Activated T-cell treated with anti-CD3 and anti-CD28 coated beads, Interleukin-2, amount 50 U/mL, for 4 hours (primary cell): ENCODE results near the gene CNTN5. TPM values are rescaled to one million over a fixed set of nuclear protein-coding genes. Genes with fewer than 3 reads are reported as not detected.
"Not testable (repeated sequence)": the region's sequence is repeated elsewhere in the genome, so short reads cannot be mapped to it uniquely, and the experiment has no call there.

ENCODE experiments used
- ATAC-seq, 2 donors: fragments of 200-7000 bp; cut with Tn5 transposase; one replicate each; pipeline ENCODE4 v1.10.0; 2021
- DNase-seq: peaks from one replicate; pipeline ENCODE4 v3.0.0-alpha.2; 2020
- H3K27me3 Mint-ChIP-seq: one replicate; pipeline ENCODE4 v1.8.0; 2021; ENCODE audit warnings: low read depth, mixed read lengths
- H3K36me3 Mint-ChIP-seq: one replicate; pipeline ENCODE4 v1.8.0; 2022; ENCODE audit warnings: mixed read lengths; ENCODE audit not compliant: insufficient read depth
- H3K4me1 Mint-ChIP-seq: one replicate; pipeline ENCODE4 v1.8.0; 2021; ENCODE audit warnings: low read depth, mixed read lengths
- H3K4me3 Mint-ChIP-seq: one replicate; pipeline ENCODE4 v1.8.0; 2021; ENCODE audit warnings: mild to moderate bottlenecking, moderate library complexity, mixed read lengths
- H3K9me3 Mint-ChIP-seq: one replicate; pipeline ENCODE4 v1.8.0; 2021; ENCODE audit warnings: mixed read lengths
- total RNA-seq, 3 donors: library from RNA; stranded (reverse); gene quantifications; one replicate each; pipeline ENCODE4 v1.2.1, GENCODE V29; 2021

CNTN5 gene
- total RNA-seq, 3 donors from 2014 or later: not detected

GRCh38 chr11:99836739-99837138 is 816.0 kb downstream of the CNTN5 start:
- not testable (repeated sequence) for ATAC-seq, DNase-seq, H3K4me1 Mint-ChIP-seq, H3K4me3 Mint-ChIP-seq, H3K36me3 Mint-ChIP-seq, H3K9me3 Mint-ChIP-seq, H3K27me3 Mint-ChIP-seq

- no peaks in the 10 kb centered on the region for H3K36me3 Mint-ChIP-seq
- no peak overlapping the region for H3K4me3 Mint-ChIP-seq
- H3K4me1 Mint-ChIP-seq: no peaks in the 10 kb centered on the region
- ATAC-seq: no peak
- no peak for DNase-seq
- H3K9me3 Mint-ChIP-seq: peaks cover 6% of the 10 kb centered on the region
- H3K27me3 Mint-ChIP-seq: no peaks in the 10 kb centered on the region
Measured at GRCh38 chr11:99841885-99842284, 821.1 kb downstream of the CNTN5 start.

- no peak for ATAC-seq
- Mint-ChIP-seq H3K36me3 (no peaks in the 10 kb centered on the region), H3K4me1 (no peaks in the 10 kb centered on the region), H3K27me3 (no peaks in the 10 kb centered on the region), H3K9me3 (peaks cover 5% of the 10 kb centered on the region), H3K4me3 (no peak overlapping the region)
- no peak for DNase-seq
Measured at GRCh38 chr11:99865951-99866350, 845.2 kb downstream of the CNTN5 start.

GRCh38 chr11:99881610-99882009 is 860.9 kb downstream of the CNTN5 start:
- no peaks in the 10 kb centered on the region for H3K27me3 Mint-ChIP-seq
- DNase-seq (no peak), ATAC-seq (no peak)
- H3K4me1 Mint-ChIP-seq: no peaks in the 10 kb centered on the region
- peaks cover 7% of the 10 kb centered on the region for H3K9me3 Mint-ChIP-seq
- H3K36me3 Mint-ChIP-seq: no peaks in the 10 kb centered on the region
- H3K4me3 Mint-ChIP-seq: no peak overlapping the region

GRCh38 chr11:99884750-99885149 is 864.0 kb downstream of the CNTN5 start:
- no peak for DNase-seq
- no peak overlapping the region for H3K4me3 Mint-ChIP-seq
- H3K4me1 Mint-ChIP-seq: no peaks in the 10 kb centered on the region
- peaks cover 10% of the 10 kb centered on the region for H3K9me3 Mint-ChIP-seq
- H3K36me3 Mint-ChIP-seq: no peaks in the 10 kb centered on the region
- H3K27me3 Mint-ChIP-seq: no peaks in the 10 kb centered on the region
- ATAC-seq: no peak

GRCh38 chr11:99887481-99887880 is 866.7 kb downstream of the CNTN5 start:
- no peak overlapping the region for H3K4me3 Mint-ChIP-seq
- ATAC-seq: no peak
- peaks cover 14% of the 10 kb centered on the region for H3K9me3 Mint-ChIP-seq

GRCh38 chr11:99893811-99894210 is 873.1 kb downstream of the CNTN5 start:
- Mint-ChIP-seq H3K4me3 (no peak overlapping the region), H3K27me3 (no peaks in the 10 kb centered on the region), H3K4me1 (no peaks in the 10 kb centered on the region), H3K36me3 (no peaks in the 10 kb centered on the region), H3K9me3 (peaks cover 18% of the 10 kb centered on the region)
- DNase-seq: no peak
- no peak for ATAC-seq

More at GRCh38 chr11:99887481-99887880, 866.7 kb downstream of the CNTN5 start:
- Mint-ChIP-seq H3K27me3 (no peaks in the 10 kb centered on the region), H3K36me3 (no peaks in the 10 kb centered on the region), H3K4me1 (no peaks in the 10 kb centered on the region)
- DNase-seq: no peak

- Mint-ChIP-seq H3K9me3 (peaks cover 29% of the 10 kb centered on the region), H3K27me3 (no peaks in the 10 kb centered on the region), H3K4me3 (no peak overlapping the region), H3K36me3 (no peaks in the 10 kb centered on the region), H3K4me1 (no peaks in the 10 kb centered on the region)
- DNase-seq: no peak
- ATAC-seq: no peak
Measured at GRCh38 chr11:99901175-99901574, 880.4 kb downstream of the CNTN5 start.

GRCh38 chr11:99911116-99911515 is 890.4 kb downstream of the CNTN5 start:
- Mint-ChIP-seq H3K27me3 (no peaks in the 10 kb centered on the region), H3K4me3 (no peak overlapping the region), H3K9me3 (peaks cover 11% of the 10 kb centered on the region), H3K36me3 (no peaks in the 10 kb centered on the region), H3K4me1 (no peaks in the 10 kb centered on the region)
- DNase-seq (no peak), ATAC-seq (no peak)

GRCh38 chr11:99916078-99916477 is 895.3 kb downstream of the CNTN5 start:
- Mint-ChIP-seq H3K4me1 (no peaks in the 10 kb centered on the region), H3K9me3 (peaks cover 37% of the 10 kb centered on the region), H3K4me3 (no peak overlapping the region), H3K27me3 (no peaks in the 10 kb centered on the region), H3K36me3 (no peaks in the 10 kb centered on the region)
- ATAC-seq (no peak), DNase-seq (no peak)

GRCh38 chr11:99918761-99919160 is 898.0 kb downstream of the CNTN5 start:
- no peak for DNase-seq
- no peak for ATAC-seq
- Mint-ChIP-seq H3K4me1 (no peaks in the 10 kb centered on the region), H3K9me3 (peaks cover 42% of the 10 kb centered on the region), H3K27me3 (no peaks in the 10 kb centered on the region), H3K36me3 (no peaks in the 10 kb centered on the region), H3K4me3 (no peak overlapping the region)

GRCh38 chr11:99920956-99921355 is 900.2 kb downstream of the CNTN5 start:
- ATAC-seq (no peak), DNase-seq (no peak)
- H3K4me1 Mint-ChIP-seq: no peaks in the 10 kb centered on the region
- no peaks in the 10 kb centered on the region for H3K27me3 Mint-ChIP-seq
- peaks cover 46% of the 10 kb centered on the region for H3K9me3 Mint-ChIP-seq
- H3K4me3 Mint-ChIP-seq: no peak overlapping the region
- no peaks in the 10 kb centered on the region for H3K36me3 Mint-ChIP-seq

GRCh38 chr11:99925968-99926367 is 905.2 kb downstream of the CNTN5 start:
- H3K4me1 Mint-ChIP-seq: no peaks in the 10 kb centered on the region
- no peak for ATAC-seq
- no peaks in the 10 kb centered on the region for H3K36me3 Mint-ChIP-seq
- no peaks in the 10 kb centered on the region for H3K27me3 Mint-ChIP-seq
- H3K9me3 Mint-ChIP-seq: peaks cover 21% of the 10 kb centered on the region
- no peak for DNase-seq
- no peak overlapping the region for H3K4me3 Mint-ChIP-seq

GRCh38 chr11:99932684-99933083 is 911.9 kb downstream of the CNTN5 start:
- Mint-ChIP-seq H3K9me3 (peaks cover 17% of the 10 kb centered on the region), H3K4me3 (no peak overlapping the region), H3K36me3 (no peaks in the 10 kb centered on the region), H3K4me1 (no peaks in the 10 kb centered on the region), H3K27me3 (no peaks in the 10 kb centered on the region)
- ATAC-seq: no peak
- no peak for DNase-seq

GRCh38 chr11:99934008-99934407 is 913.3 kb downstream of the CNTN5 start:
- no peak overlapping the region for H3K4me3 Mint-ChIP-seq

GRCh38 chr11:99937330-99937729 is 916.6 kb downstream of the CNTN5 start:
- DNase-seq: no peak
- no peak overlapping the region for H3K4me3 Mint-ChIP-seq
- no peak for ATAC-seq
- peaks cover 13% of the 10 kb centered on the region for H3K9me3 Mint-ChIP-seq
- no peaks in the 10 kb centered on the region for H3K27me3 Mint-ChIP-seq
- no peaks in the 10 kb centered on the region for H3K4me1 Mint-ChIP-seq
- H3K36me3 Mint-ChIP-seq: no peaks in the 10 kb centered on the region

More at GRCh38 chr11:99934008-99934407, 913.3 kb downstream of the CNTN5 start:
- Mint-ChIP-seq H3K36me3 (no peaks in the 10 kb centered on the region), H3K27me3 (no peaks in the 10 kb centered on the region), H3K9me3 (peaks cover 17% of the 10 kb centered on the region), H3K4me1 (no peaks in the 10 kb centered on the region)
- DNase-seq (no peak), ATAC-seq (no peak)
